Dedifferentiated amniotic fluid mesenchymal stem cell (primary cell): Measurements from ENCODE around the gene S100A4.
"Not testable (repeated sequence)": the region's sequence is repeated elsewhere in the genome, so short reads cannot be mapped to it uniquely, and the experiment has no call there.

Experiments
- DNase-seq: peaks from one replicate; pipeline ENCODE4 v3.0.0-alpha.2; 2016; ENCODE audit errors: extremely low spot score

S100A4 gene

DNA sequence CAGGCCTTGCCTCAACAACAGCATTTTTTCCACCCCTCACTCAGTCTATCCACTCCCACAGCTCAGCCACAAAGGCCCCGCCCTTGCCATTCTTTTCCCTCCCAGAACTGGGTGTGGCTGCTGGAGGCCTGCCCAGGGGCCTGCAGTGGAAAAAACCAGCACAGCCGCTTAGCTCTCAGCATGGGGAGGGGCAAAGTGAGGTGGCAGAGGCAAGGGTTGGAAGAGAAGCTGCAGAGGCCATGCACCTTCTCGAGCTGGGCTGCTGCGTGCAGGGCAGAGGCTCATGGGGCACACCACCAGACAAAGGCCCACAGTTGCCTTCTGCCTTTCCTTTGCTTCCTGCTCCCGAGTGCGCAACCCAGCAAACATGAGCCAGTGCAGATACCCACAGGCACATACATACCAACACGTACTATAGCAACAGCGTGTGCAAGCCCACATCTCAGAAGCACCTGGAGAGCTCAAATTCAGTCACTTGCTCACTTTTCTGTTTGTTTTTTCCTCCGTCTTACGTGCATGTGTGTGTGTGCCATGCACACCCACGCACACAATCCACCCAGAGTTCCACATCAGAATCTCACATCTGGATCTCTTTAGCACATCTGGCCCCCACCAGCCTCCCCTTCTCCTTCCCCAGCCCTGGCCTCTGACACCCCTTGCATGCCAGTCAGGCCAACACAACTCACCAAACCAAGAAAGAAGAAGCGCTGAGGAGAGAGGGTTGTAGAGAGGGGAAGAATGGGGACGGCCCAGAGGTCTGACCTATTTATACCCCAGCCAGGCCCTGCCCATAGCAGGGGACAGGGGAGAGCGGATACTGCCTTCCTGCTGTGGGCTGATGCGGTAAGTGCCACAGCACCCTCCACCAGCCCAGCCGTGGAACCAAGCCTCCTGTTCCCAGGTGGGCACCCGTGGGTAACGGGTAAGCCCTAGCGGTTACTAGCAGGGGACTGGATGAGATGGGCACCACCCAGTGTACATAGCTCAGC lies at the start of gene S100A4:
S100A4 (minus strand) TSS at position 740 of the 989 bp plus-strand sequence. CDS start 1,012 bp downstream, outside the sequence.
- peak; percentile 97 for DNase-seq

DNA sequence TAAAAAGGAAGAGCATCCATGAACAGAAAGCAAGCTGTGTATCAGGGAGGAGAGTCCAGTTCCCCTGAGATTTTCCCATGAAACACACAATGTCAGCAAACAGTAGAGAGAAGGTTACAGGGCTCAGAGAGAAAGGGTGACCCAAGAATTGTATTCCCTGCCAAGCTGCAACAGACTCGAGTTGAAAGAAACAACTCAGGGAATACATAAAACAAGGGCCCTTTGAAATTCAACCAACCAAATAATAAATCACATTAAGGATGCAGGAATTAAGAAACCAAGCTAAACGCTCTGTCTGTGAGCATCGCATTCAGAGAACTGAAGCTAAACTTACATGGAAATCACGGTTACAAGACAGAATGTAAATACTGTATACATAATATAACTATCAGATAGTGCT lies 47.1 kb upstream of the S100A4 start:
- no peak for DNase-seq

DNA sequence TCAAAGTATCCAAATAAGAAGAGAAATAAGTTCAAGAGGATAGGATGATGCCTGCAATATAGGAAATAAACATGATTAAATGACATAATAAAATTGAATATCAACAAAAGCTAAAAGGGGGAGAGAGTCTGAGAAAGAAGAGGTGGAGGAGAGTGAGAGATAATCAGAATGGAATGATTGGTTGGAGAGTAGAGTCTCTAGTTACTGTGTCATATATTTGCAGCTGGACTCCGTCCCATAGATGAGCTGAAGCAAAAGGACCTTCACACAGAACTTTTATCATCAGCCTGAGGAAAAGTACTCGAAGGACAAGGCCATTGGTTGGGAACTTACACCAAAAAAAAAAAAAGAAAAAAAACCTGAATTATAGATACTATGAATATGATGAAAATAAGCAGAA lies 42.9 kb upstream of the S100A4 start:
- DNase-seq = no peak

DNA sequence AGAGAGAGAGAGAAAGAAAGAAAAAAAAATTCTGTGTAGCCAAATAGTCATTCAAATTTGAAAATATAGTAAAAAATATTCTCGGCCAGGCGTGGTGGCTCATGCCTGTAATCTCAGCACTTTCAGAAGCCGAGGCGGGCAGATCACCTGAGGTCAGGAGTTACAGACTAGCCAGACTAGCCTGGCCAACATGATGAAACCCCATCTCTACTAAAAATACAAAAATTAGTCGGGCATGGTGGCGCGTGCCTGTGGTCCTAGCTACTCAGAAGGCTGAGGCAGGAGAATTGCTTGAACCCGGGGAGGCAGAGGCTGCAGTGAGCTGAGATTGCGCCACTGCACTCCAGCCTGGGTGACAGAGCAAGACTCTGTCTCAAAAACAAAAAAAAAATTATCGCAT lies 42.4 kb upstream of the S100A4 start:
- DNase-seq = not testable (repeated sequence)

- DNase-seq = no peak
Observed at GRCh38 chr1:153587314-153587713, 41.7 kb upstream of the S100A4 start.

DNA sequence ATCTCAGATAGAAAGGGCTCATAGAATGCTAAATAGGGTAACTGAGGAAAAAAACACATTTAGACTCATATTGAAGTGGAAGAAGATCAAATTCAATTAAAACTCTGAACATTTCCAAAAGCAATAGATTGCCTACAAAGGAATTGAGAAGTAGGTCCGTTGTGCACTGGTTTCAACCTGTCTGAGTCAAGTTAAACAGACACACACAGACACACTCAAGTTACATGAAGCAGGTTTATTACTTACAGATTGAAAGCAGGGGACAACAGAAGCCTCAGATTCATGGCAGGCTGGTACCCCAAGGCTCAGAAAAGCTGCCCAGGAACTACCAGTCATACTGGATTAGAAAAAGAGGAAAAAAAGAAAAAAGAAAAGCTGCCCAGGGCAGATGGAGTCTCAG lies 40.7 kb upstream of the S100A4 start:
- DNase-seq = no peak

- no peak for DNase-seq
Observed at GRCh38 chr1:153585006-153585405, 39.4 kb upstream of the S100A4 start.

DNA sequence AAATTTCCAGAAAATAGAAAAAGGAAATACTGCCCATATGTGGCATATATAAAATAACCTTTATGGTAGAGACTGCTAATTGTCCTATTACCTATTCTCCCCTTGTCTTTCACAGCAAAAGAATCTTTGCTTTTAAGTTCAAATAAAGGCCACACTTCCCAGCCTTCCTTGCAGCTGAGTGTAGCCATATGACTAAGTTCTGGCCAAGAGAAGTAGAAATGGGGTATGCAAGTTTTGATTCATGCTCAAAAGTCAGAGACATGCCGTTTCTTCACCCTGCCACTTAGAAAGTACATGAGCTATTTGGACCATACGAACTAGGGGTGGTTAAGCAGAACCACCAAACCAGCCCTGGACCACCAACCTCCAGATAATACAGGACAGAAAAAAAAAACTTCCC lies 38.4 kb upstream of the S100A4 start:
- DNase-seq = no peak

GRCh38 chr1:153583514-153583913 lies 37.9 kb upstream of the S100A4 start:
- DNase-seq = not testable (repeated sequence)

DNA sequence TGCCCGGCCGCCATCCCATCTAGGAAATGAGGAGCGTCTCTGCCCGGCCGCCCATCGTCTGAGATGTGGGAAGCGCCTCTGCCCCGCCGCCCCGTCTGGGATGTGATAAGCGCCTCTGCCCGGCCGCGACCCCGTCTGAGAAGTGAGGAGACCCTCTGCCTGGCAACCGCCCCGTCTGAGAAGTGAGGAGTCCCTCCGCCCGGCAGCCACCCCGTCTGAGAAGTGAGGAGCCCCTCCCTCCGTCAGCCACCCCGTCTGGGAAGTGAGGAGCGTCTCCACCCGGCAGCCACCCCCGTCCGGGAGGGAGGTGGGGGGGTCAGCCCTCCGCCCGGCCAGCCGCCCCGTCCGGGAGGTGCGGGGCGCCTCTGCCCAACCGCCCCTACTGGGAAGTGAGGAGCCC lies 37.2 kb upstream of the S100A4 start:
- not testable (repeated sequence) for DNase-seq

DNA sequence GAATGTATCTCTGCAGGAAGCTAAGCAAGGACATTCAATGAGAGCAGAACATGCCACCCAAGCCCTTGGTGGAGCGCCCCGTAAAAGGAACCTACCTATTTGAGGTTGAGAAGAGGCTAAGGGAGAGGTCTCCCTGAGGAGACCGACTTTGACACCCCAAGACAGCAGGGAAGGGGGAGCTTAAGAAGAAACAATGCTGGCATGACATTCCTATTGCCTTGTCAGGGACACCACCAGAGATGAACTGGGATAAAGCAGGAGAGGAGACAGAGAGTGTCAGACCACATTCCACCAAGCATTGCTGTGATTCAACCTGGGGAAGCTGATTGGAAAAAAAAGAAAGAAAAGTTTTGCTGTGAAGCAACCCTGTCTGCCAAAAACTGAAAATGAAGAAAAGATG lies 33.3 kb upstream of the S100A4 start:
- DNase-seq = no peak

DNA sequence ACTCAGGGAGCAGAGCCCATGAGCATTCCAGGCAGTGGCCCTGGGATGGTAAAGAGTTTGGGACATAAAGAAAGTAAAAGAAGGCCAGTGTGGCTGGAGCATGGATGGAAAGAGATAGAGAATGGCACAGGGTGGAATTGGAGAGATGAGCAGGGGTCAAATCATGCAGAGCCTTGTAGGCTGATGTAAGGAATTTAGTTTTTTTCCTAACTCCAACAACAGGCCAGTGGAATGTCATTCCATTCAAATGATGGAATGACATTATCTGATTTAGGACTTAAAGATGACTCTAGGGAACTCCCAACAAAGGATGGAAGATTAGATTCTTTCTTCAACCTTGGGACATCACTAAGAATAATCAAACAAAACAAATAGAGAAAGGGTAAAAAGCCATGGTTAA lies 32.9 kb upstream of the S100A4 start:
- DNase-seq = no peak

DNA sequence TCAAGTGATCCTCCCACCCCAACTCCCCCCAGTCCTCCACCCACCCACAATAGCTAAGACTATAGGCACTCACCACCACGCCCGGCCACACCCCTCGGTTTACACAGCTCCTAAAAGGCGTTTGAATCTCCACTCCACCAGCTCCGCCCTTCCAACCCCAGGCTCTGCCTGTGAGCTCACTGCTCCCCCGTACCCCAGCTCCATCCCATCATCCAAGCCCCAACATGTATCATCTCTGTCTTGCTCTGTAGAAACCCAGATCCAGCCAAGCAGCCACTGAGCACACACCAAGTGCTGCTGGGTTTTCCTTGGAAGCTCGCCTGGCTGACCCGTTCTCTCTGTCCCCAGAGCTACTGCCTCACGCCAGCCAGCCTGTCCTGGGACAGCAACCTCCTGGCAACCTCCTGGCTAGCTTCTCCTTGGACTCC lies 32.0 kb upstream of the S100A4 start:
- no peak for DNase-seq

DNA sequence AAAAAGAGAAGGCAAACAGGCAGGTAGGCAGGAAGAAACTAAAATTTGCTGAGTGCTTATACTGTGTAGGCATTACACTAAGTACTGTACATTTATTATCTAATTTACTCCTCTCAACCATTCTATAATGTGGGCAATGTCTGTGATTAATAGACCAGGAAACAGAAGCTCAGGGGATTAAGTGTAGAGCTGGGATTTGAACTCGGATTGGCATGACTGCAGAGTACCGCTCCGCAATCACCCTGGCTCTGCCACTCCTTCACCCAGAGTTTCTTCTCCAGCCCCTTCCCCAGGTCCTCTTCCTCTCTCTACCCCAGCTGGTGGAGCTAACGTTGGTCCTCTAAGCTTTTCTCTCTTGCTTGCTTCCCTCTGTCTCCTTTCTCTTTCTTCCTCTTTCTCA lies 31.5 kb upstream of the S100A4 start:
- no peak for DNase-seq

GRCh38 chr1:153575497-153575896 lies 29.9 kb upstream of the S100A4 start:
- DNase-seq = not testable (repeated sequence)

DNA sequence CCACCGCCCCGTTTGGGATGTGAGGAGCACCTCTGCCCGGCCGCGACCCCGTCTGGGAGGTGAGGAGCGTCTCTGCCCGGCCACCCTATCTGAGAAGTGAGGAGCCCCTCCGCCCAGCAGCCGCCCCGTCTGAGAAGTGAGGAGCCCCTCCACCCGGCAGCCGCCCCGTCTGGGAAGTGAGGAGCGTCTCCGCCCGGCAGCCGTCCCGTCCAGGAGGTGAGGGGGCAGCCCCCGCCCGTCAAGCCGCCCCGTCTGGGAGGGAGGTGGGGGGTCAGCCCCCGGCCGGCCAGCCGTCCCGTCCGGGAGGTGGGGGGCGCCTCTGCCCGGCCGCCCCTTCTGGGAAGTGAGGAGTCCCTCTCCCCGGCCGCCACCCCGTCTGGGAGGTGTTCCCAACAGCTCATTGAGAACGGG lies 29.5 kb upstream of the S100A4 start:
- not testable (repeated sequence) for DNase-seq

- DNase-seq = no peak
Observed at GRCh38 chr1:153573351-153573750, 27.7 kb upstream of the S100A4 start.

- peak; percentile 87 for DNase-seq
Observed at GRCh38 chr1:153572569-153573015, 27.0 kb upstream of the S100A4 start.

DNA sequence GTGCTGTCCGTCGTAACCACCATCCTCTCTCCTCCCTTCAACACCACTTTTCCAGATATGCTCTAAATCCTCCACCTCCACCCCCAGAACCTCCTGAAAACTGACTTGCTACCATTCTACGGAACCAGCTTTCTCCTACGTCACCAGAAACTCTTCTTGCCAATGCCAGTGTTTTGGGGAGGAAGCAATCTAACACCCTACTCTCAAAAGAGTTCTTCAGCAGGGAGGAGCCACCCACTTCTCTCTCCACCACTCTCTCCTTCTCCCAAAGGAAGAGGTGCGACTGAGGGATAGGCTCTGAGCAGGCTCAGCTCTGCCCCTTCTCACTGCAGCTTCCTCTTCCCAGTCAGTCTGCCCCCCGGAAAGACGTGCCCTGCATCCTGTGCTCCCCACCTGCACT lies 26.1 kb upstream of the S100A4 start:
- peak; percentile 12 for DNase-seq

DNA sequence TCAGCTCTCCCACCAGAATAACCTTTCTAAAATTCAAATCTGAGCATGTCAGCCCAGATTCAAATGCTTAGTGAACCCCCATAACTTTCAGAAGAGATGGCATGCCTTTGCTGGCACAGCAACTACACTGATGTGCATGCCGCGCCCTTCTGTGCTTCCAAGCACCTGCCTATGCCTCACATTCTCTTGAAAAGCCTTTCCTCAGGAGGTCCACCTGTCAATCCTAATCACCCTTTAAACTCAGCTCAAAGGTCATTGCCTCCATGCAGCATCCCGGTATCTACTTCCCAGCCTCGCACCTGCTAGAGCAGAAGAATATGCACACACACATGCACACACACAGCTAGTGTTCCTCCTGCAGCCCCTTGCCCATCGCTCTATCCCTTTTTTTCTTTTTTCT lies 25.3 kb upstream of the S100A4 start:
- peak; percentile 10 for DNase-seq

- DNase-seq = peak; percentile 4
Observed at GRCh38 chr1:153569465-153569864, 23.9 kb upstream of the S100A4 start.

DNA sequence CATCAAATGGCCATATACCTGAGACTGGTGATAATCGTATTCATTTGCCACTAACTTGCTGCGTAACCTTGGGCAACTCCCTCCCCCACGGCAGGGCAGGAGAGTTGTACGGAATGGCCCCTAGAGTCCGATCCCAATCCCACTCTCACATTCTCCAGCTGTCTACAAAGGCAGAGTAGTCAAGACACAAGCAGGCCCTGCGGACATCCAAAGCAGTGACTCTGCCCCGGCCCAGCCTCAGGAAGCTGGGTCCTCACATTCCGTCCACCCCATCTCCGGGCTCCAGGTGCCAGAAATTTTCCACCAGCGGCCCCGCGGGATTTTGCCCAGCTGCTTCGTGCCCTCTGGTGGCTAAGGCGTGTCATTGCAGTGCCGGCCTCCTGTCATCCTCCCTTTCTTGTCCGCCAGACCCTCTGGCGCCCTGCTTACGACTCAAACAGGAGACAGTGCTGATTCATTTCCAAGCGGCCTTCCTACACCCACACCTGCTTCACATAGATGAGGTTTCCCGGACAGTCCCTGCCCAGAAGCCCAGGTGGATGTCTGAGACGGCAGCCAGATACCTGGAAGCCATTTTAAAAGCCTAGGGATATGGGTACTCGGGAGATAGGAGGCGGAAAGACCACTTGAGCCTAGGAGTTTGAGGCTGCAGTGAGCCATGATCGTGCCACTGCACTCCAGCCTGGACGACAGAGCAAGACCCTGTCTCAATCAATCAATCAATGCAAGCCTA lies 22.9 kb upstream of the S100A4 start:
- DNase-seq = peak; percentile 84
